HG03342 (cell line): ENCODE results near the gene LYPD6.
"Not testable (repeated sequence)": the region's sequence is repeated elsewhere in the genome, so short reads cannot be mapped to it uniquely, and the experiment has no call there.

ENCODE experiments used
- ATAC-seq: cut with Tn5 transposase; IDR thresholded peaks from one replicate; pipeline ENCODE4 v1.9.1; 2021; ENCODE audit warnings: mild to moderate bottlenecking, moderate library complexity; ENCODE audit not compliant: unreplicated experiment

Gene LYPD6

DNA sequence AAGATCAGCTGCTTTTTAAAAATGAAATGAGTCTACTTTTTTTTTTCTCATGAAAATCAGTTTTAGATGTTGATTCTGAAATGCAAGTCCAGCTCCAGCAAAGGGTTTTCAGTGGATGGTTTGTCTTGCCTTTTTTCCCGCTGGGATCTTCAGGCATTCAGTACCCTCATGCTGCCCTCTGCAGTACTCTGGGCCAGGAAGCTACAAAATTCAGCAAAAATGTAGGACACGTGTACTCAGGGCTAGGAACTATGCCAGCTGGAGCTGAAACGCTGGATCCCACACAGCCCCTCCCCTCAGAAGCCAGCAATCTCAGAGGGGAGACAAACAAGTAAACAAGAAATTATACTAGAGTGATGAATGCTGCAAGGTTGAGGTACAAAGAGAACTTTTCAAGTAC, 159.9 kb downstream of the LYPD6 start:
- no peak for ATAC-seq

DNA sequence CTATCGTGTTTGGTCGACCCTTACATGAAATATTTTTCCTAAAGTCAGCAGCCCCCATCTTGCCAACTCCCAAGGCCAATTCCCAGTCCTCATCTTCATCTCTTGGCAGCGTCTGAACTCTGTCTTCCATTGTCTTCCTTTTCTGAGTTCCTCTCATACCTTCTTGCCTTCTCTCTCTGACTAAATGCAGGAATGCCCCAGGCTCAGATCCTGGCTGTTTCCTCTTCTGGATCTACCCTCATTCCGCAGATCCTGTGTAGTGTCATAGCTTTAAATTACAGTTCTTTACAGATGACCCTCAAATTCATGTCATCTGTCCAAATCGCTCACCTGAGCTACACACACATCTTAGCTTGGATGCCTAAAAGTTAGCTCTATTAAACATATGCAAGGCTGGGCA, 162.5 kb downstream of the LYPD6 start:
- no peak for ATAC-seq

DNA sequence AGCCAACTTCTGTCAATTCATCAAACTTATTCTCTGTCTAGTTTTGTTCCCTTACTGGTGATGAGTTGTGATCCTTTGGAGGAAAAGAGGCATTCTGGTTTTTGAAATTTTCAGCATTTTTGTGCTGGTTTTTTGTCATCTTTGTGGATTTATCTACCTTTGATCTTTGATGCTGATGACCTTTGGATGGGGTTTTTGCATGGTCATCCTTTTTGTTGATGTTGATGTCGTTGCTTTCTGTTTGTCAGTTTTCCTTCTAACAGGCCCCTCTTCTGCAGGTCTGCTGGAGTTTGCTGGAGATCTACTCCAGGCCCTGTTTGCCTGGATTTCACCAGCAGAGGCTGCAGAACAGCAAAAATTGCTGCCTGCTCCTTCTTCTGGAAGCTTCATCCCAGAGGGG, 168.8 kb downstream of the LYPD6 start:
- not testable (repeated sequence) for ATAC-seq

DNA sequence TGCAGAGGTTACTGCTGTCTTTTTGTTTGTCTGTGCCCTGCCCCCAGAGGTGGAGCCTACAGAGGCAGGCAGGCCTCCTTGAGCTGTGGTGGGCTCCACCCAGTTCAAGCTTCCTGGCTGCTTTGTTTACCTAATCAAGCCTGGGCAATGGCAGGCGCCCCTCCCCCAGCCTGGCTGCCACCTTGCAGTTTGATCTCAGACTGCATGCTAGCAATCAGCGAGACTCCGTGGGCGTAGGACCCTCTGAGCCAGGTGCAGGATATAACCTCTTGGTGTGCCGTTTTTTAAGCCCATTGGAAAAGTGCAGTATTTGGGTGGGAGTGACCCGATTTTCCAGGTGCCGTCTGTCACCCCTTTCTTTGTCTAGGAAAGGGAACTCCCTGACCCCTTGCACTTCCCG, 176.4 kb downstream of the LYPD6 start:
- not testable (repeated sequence) for ATAC-seq

DNA sequence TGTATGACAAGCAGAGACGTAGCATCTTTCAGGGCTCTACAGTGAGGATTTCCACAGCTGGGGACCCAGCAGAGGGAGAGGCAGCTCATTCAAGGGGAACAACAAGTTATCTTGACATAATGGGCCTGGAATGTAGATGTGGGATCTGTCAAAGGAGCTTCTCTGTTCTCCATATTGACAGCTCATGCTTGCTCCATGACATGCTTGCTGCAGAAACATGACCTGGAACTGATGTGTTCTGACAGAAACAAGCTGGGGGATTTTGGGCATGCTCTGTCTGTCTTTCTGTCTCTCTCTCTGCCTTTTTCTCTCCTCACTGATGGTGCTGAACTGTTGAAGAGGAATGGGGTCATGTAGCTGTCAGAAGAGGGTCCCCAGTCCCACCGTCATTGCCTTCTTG, 177.6 kb downstream of the LYPD6 start:
- ATAC-seq: no peak

DNA sequence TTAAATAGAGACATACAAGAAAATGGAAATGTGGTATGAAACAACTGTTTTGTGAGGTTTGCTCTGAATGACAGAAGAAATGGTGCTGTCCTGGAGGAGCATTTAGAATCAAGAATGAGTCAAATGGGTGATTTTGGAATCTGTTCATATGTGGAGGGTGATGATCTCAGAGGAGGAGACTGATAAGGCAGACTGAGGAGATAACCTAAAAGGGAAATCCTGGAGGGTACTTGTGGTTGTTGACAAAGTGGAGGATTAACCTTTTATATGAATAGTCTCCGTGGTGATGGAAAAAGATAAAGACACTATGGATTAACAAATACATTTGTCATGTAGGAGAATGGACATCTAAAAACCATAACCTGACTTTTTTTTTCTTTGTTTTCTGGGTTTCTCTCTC, 183.1 kb downstream of the LYPD6 start:
- no peak for ATAC-seq
